Activated CD8-positive, alpha-beta memory T cell treated with anti-CD3 and anti-CD28 coated beads, Interleukin-2, amount 10 ng/mL, durations not matched to agents 7 days and 5 days (primary cell): ENCODE measurements around the gene NFATC3. TPM values are rescaled to one million over a fixed set of nuclear protein-coding genes. Genes with fewer than 3 reads are reported as not detected.

Experiments
- ATAC-seq: fragments of 150-1000 bp; cut with Tn5 transposase; one replicate; pipeline ENCODE4 v1.10.0; 2021; ENCODE audit warnings: moderate library complexity
- CTCF ChIA-PET: fragments of 350-600 bp; sonication (Branson Sonifier 250); formaldehyde crosslinking; loops from one replicate; lab custom pipeline; 2021; ENCODE audit warnings: antibody characterized with exemption; lab: Charles Lee
- DNase-seq: peaks from one replicate; pipeline ENCODE4 v3.0.0-alpha.2; 2020
- H3K27ac Mint-ChIP-seq: one replicate; pipeline ENCODE4 v1.8.0; 2021; ENCODE audit warnings: mild to moderate bottlenecking, mixed read lengths
- H3K27me3 Mint-ChIP-seq: one replicate; pipeline ENCODE4 v1.8.0; 2021; ENCODE audit warnings: mixed read lengths
- H3K36me3 Mint-ChIP-seq: one replicate; pipeline ENCODE4 v1.8.0; 2021; ENCODE audit warnings: mild to moderate bottlenecking, mixed read lengths
- H3K4me1 Mint-ChIP-seq: one replicate; pipeline ENCODE4 v1.8.0; 2021; ENCODE audit warnings: mixed read lengths
- H3K4me3 Mint-ChIP-seq: one replicate; pipeline ENCODE4 v1.8.0; 2021; ENCODE audit warnings: mild to moderate bottlenecking, moderate library complexity, mixed read lengths
- H3K9me3 Mint-ChIP-seq: one replicate; pipeline ENCODE4 v1.8.0; 2022; ENCODE audit warnings: low read depth, mixed read lengths
- total RNA-seq, 2 experiments: library from RNA; stranded (reverse); gene quantifications; one replicate each; pipeline ENCODE4 v1.2.3, GENCODE V29; 2021

The NFATC3 gene
- total RNA-seq, 2 experiments from 2014 or later, result 176 to 183 TPM

DNA sequence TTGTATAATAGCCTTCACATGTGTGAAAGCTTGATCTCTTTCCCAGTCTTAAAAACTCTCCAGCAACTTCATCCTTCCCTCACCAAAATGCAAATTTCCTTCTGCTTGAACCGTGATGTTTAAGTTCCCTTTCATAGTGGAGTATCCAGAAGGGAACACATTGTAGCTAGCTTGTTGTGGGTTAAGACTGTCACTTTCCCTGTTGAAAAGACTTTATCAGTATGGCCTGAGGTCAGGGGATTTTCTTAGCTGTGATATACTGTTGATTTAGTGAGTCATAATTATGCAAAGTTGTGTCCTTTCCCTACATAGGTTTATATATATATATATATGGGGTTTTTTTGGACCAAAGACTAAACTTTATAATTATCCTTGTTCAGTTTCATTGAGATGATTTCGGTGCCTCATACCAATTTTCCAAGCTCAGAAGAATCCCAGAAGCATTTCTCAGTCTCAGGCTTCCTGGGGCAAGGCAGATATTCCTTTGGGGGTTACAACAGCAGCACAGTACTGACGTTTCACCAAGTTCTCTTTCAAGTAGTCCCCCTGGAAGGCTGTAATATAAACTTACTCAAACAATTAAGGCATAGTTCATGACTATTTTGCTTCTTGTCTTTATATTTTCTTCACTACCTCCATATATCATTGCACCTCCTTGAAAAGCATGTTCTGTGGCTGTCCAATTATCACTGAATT lies 115.1 kb downstream of the NFATC3 start:
- H3K27me3 Mint-ChIP-seq, result no peaks in the 10 kb centered on the region
- CTCF ChIA-PET, result interaction anchor here (0.5 to 1.9 kb wide), 2 partner anchors 50 to 106 kb away, joined by 3 to 5 read pairs; no protein-coding TSS in a partner anchor
- ATAC-seq, result no peak
- no peak for DNase-seq
- no peak overlapping the region for H3K27ac Mint-ChIP-seq
- no peak overlapping the region for H3K4me3 Mint-ChIP-seq
- H3K36me3 Mint-ChIP-seq, result peaks cover 9% of the 10 kb centered on the region
- H3K4me1 Mint-ChIP-seq, result peaks cover 6% of the 10 kb centered on the region
- no peaks in the 10 kb centered on the region for H3K9me3 Mint-ChIP-seq

DNA sequence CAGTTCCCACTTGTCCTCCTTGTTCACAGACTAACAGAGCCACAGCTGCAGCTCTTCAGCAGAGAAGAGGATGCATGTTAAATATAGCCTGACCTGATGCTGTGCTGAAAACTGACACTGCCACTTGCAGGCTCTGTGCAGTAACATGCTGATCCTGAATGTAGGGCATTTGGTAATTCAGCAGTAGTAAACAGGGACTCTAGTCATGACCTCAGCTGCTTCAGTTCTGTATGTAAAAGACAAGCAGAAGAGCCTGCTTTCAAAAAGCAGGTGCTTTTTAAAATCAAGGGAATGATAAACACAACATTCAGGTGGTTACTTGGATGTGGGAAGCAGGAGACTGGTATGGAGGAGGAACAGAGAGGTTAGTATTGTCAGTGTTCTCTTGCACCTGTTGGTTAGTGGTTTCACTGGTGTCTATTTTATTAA lies 116.9 kb downstream of the NFATC3 start:
- H3K9me3 Mint-ChIP-seq, result no peaks in the 10 kb centered on the region
- H3K36me3 Mint-ChIP-seq, result peaks cover 13% of the 10 kb centered on the region
- H3K27me3 Mint-ChIP-seq, result no peaks in the 10 kb centered on the region
- peaks cover 6% of the 10 kb centered on the region for H3K4me1 Mint-ChIP-seq
- CTCF ChIA-PET, result no interaction called here
- no peak for ATAC-seq
- H3K27ac Mint-ChIP-seq, result peak overlapping the region; percentile 40
- DNase-seq, result no peak
- H3K4me3 Mint-ChIP-seq, result no peak overlapping the region

DNA sequence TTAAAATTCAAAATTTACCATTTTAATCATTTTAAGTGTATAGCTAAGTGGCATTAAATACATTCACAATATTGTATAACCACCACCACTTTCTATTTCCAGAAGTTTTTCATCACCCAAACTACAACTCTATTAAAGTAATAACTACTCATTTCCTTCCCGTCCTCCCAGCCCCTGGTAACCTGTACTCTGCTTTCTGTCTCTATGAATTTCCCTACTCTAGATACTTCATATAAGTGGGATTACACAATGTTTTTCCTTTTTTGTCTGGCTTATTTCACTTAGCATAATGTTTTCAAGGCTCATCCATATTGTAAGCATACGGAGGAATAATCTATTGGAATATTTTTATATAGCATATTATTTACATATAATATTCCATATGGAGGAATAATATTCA lies 121.1 kb downstream of the NFATC3 start:
- ATAC-seq (no peak), DNase-seq (no peak)
- H3K4me1 Mint-ChIP-seq, result peaks cover 23% of the 10 kb centered on the region
- H3K9me3 Mint-ChIP-seq, result no peaks in the 10 kb centered on the region
- no peak overlapping the region for H3K27ac Mint-ChIP-seq
- no peak overlapping the region for H3K4me3 Mint-ChIP-seq
- CTCF ChIA-PET, result interaction anchor here (0.6 to 1.7 kb wide), 5 partner anchors 13 to 87 kb away, joined by 3 to 5 read pairs (median 4); partner anchors contain the start of gene SLC7A6
- no peaks in the 10 kb centered on the region for H3K27me3 Mint-ChIP-seq
- H3K36me3 Mint-ChIP-seq, result peaks cover 32% of the 10 kb centered on the region

DNA sequence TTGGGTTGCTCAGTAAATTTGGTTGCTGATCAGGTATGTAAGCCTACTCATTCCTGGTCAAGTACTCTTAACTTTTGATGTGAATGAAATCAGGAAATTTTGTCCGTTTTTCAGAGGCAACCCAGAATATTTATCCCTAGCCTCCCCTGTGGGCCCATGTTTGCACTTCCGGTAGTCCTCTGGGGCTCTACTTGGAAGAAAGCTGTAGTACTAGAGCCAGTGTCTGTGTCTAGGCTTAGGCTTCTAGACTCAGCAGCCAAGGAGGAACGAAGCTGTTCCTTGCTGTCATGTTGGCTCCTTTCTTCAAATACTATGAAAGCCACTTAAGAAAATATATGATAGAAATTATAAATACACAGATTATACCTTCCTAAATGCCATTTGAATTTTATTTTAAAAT lies 129.6 kb downstream of the NFATC3 start:
- no peaks in the 10 kb centered on the region for H3K9me3 Mint-ChIP-seq
- no peak overlapping the region for H3K4me3 Mint-ChIP-seq
- DNase-seq, result no peak
- H3K27ac Mint-ChIP-seq, result no peak overlapping the region
- no peak for ATAC-seq
- H3K27me3 Mint-ChIP-seq, result no peaks in the 10 kb centered on the region
- CTCF ChIA-PET, result no interaction called here
- H3K36me3 Mint-ChIP-seq, result peaks cover 40% of the 10 kb centered on the region
- peaks cover 24% of the 10 kb centered on the region for H3K4me1 Mint-ChIP-seq

DNA sequence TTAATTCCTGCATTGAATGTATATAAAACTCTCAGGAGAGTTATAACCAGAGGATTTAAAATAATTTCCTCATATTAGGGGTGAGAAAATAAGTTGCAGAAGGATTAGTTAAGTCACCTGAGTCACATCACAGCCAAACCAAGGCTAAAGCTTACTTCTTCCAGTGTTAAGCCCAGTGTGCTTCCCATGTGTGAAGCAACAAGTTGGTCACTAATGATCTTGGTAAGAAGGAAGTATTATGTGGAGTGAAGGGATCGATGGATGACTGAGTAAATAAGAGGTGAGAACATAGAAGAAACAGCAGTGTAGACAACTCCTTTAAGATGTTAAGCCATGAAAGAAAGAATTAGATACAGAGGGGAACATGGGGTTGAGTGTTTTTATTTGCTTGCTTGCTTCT lies 130.1 kb downstream of the NFATC3 start:
- Mint-ChIP-seq H3K9me3 (no peaks in the 10 kb centered on the region), H3K27ac (no peak overlapping the region), H3K4me1 (peaks cover 19% of the 10 kb centered on the region), H3K27me3 (no peaks in the 10 kb centered on the region), H3K36me3 (peaks cover 41% of the 10 kb centered on the region), H3K4me3 (no peak overlapping the region)
- ATAC-seq (no peak), DNase-seq (no peak)
- CTCF ChIA-PET, result no interaction called here

DNA sequence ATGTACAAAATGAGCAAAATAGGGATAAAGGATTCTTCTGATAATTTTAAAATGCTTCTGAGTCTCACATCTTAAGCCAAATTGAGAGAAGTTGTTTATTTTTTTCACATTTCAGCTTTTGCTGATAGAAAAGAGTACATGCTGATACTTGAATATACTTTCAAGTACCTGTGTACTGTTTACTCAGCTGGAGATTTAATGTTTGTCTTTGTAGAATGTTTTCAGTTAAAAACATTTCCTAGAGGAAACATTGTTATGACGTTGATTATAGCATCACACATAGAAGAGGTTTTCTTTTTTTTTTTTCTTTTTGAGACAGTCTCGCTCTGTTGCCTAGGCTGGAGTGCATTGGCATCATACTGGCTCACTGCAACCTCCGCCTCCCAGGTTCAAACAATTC lies 131.1 kb downstream of the NFATC3 start:
- Mint-ChIP-seq H3K4me1 (peaks cover 10% of the 10 kb centered on the region), H3K36me3 (peaks cover 40% of the 10 kb centered on the region), H3K27ac (no peak overlapping the region), H3K4me3 (no peak overlapping the region), H3K27me3 (no peaks in the 10 kb centered on the region), H3K9me3 (no peaks in the 10 kb centered on the region)
- DNase-seq, result no peak
- CTCF ChIA-PET, result interaction anchor here (2.2 kb wide), 1 partner anchor 11 kb away, joined by 15 read pairs; no protein-coding TSS in a partner anchor
- no peak for ATAC-seq

DNA sequence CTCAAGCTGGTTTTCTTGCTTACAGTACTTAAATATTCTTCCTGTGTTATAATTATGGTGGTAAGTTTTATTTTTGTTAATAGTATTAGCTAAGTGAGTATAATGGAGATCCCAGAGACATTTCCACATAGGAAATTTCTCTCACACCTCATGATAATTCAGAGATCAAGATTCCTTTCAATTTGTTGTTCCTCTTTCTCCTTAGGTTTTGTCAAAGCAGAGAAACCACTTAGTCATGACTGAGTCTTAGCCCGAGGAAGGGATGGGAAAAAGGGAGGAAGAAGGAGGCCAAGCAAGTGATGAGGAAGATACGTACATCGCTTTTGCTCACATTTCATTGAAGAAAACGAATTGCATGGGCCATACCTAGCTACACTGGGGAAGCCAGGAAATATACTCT lies 132.3 kb downstream of the NFATC3 start:
- ATAC-seq, result no peak
- Mint-ChIP-seq H3K9me3 (no peaks in the 10 kb centered on the region), H3K4me1 (no peaks in the 10 kb centered on the region), H3K27me3 (no peaks in the 10 kb centered on the region), H3K4me3 (no peak overlapping the region), H3K27ac (no peak overlapping the region), H3K36me3 (peaks cover 38% of the 10 kb centered on the region)
- DNase-seq, result no peak
- CTCF ChIA-PET, result interaction anchor here (0.8 to 2.2 kb wide), 3 partner anchors 10 to 21 kb away, joined by 3 to 15 read pairs (median 3); no protein-coding TSS in a partner anchor

DNA sequence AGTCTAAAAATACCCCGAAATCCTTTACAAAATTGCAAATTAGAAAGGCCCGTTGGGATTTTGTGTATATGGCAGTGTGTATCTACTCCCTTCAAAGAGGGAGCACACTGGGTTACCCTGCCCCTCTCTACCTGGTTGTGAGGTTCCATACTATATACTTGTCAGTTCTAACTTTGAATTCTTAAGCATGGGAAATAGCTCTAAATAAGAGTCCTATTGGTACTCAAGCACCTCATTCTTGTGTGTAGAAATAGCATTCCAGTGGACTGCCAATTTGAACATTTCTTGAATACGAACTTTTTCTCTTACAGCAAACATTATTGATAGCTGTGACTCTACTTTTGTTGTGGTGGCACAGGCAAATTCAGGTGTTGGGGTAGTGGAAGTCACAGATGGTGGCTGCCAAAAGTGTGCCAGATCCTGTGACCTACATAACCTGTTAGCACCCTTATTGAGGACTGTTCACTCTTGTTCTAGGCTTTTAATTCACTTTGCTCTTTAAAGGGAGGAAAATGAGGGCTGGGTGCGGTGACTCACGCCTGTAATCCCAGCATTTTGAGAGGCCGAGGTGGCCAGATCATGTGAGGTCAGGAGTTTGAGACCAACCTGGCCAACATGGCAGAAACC lies 134.7 kb downstream of the NFATC3 start:
- H3K27ac Mint-ChIP-seq, result no peak overlapping the region
- H3K27me3 Mint-ChIP-seq, result no peaks in the 10 kb centered on the region
- CTCF ChIA-PET, result interaction anchor here (1.3 to 1.5 kb wide), 2 partner anchors 8 to 14 kb away, joined by 3 to 6 read pairs; no protein-coding TSS in a partner anchor
- H3K4me3 Mint-ChIP-seq, result no peak overlapping the region
- DNase-seq (no peak), ATAC-seq (no peak)
- H3K9me3 Mint-ChIP-seq, result no peaks in the 10 kb centered on the region
- H3K4me1 Mint-ChIP-seq, result no peaks in the 10 kb centered on the region
- peaks cover 34% of the 10 kb centered on the region for H3K36me3 Mint-ChIP-seq

DNA sequence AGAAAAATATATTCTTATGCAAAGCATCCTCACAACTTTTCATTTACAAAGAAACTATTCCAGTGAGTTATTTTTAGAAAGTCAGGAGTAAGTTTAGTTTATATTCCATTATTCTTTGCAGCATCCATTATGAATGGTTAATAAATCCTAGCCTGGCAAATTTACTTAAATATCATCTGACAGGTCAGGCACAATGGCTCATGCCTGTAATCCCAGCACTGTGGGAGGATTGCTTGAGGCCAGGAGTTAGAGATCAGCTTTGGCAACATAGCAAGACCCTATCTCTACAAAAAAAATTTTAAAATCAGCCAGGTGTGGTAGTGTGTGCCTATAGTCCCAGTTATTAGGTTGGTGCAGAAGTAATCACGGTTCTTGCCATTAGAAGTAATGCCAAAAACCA lies 137.9 kb downstream of the NFATC3 start:
- ATAC-seq, result no peak
- no peak overlapping the region for H3K27ac Mint-ChIP-seq
- no peak for DNase-seq
- H3K4me3 Mint-ChIP-seq, result no peak overlapping the region
- peaks cover 28% of the 10 kb centered on the region for H3K4me1 Mint-ChIP-seq
- H3K36me3 Mint-ChIP-seq, result peaks cover 40% of the 10 kb centered on the region
- no peaks in the 10 kb centered on the region for H3K27me3 Mint-ChIP-seq
- H3K9me3 Mint-ChIP-seq, result no peaks in the 10 kb centered on the region
- CTCF ChIA-PET, result no interaction called here

DNA sequence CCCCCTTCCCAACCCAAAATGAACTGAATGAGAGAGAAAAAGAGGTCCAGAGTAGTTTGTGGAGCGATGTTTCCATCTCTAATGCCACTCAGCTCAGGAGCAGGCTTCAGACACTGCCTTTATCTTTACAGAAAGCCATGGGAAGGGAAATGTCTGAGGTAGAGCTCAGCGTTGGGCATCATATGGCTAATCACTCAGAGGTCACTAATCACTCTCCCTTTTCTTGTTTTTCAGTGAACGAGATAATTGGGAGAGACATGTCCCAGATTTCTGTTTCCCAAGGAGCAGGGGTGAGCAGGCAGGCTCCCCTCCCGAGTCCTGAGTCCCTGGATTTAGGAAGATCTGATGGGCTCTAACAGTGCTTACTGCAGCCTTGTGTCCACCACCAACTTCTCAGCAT lies 140.9 kb downstream of the NFATC3 start:
- ATAC-seq (no peak), DNase-seq (no peak)
- Mint-ChIP-seq H3K27ac (peak overlapping the region; percentile 81), H3K36me3 (peaks cover 36% of the 10 kb centered on the region), H3K4me3 (no peak overlapping the region), H3K9me3 (no peaks in the 10 kb centered on the region), H3K4me1 (peaks cover 33% of the 10 kb centered on the region), H3K27me3 (no peaks in the 10 kb centered on the region)
- CTCF ChIA-PET, result interaction anchor here (0.6 to 2.2 kb wide), 5 partner anchors 36 to 281 kb away, joined by 4 to 9 read pairs (median 4); partner anchors contain the start of gene NFATC3

DNA sequence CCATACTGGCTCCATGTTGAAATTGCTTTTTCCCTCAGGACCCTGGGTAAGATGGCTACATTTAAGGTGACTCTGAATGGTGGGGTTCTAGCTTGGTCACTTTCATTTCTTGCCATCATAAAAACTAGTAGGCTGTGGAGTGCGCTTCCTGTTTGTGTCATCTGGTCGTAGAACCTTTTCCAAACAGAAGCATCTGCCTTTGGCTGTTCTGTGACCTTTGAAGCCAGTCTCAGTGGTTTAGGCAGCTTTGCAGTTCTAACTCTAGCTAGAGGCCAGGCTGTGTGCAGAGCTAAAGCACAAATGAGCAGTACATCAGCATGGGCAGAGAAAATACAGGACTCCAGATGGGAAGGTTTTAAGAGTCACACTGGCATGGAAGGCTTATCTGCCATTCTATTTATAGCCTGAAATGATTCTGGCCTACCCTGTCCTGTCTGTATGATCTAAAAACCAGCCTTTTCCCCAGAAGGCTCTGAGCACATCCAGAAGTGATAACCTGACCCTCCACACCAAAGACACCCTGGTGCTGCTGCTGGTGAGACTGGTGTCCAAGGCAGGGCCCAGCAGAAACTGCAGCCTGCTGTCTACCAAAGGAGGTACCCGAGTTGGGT lies 142.1 kb downstream of the NFATC3 start:
- Mint-ChIP-seq H3K27me3 (no peaks in the 10 kb centered on the region), H3K4me1 (peaks cover 33% of the 10 kb centered on the region), H3K9me3 (no peaks in the 10 kb centered on the region), H3K27ac (peak overlapping the region; percentile 81), H3K4me3 (no peak overlapping the region), H3K36me3 (peaks cover 28% of the 10 kb centered on the region)
- CTCF ChIA-PET, result interaction anchor here (1.0 to 2.7 kb wide), 16 partner anchors 8 to 1169 kb away, joined by 3 to 15 read pairs (median 6); partner anchors contain the start of gene NFATC3
- DNase-seq, result peak; percentile 65
- ATAC-seq, result peak; percentile 70

DNA sequence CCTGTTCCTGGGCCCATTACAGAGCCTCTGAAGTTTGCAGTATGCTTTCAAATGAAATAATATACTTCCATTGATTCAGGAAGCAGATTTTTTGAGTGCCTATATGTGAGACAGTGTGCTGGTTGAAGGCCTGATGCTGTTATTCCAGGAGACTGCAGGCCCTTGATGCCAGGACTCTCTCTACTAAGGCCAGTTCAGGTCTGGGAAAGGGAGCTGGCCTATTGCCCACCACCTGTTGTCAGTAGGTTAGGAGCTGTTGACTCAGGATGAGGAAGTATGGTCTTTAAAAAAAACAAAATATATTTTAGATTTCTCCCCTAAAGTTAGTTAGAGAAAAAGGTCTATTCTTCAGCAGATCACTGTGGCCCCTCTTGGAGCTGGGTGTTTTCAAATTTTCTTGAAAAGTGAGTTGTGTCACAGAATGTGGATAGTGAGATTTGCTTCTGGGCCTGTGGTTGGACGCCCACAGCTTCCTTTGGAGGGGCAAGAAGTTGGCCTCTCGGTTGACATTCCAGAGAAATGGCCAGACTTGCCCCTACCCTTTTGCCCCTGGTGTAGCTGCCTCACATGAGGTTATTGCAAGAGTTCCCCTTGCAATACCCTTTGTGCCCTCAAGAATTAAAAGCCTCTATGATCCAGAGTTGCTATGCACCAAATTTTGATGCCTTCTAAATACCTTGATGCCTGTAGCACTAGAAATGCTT lies 142.8 kb downstream of the NFATC3 start:
- Mint-ChIP-seq H3K4me3 (no peak overlapping the region), H3K9me3 (no peaks in the 10 kb centered on the region), H3K36me3 (peaks cover 24% of the 10 kb centered on the region), H3K27ac (peak overlapping the region; percentile 81), H3K4me1 (peaks cover 35% of the 10 kb centered on the region), H3K27me3 (no peaks in the 10 kb centered on the region)
- ATAC-seq, result no peak
- no peak for DNase-seq
- CTCF ChIA-PET, result interaction anchor here (0.7 to 2.7 kb wide), 21 partner anchors 8 to 233 kb away, joined by 3 to 15 read pairs (median 4); partner anchors contain the start of genes NFATC3 and SLC7A6

DNA sequence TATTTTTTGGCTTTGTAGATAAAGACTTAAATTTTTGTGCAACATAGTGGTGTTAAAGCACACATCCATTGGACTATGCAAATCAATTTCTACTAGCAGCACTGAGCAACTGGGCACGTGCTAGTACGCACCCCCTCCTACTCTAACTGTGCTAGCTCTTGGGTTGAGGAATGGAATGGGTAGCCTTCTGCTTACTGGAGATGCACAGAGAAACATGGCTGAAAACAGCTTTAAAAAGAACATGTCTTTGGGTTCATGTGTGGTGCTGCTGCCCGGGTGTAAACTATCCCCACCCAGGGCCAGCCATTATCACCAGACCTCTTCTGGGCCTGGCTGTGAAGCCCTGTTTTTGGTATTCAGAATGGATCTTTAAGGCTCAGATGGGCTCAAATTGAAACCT lies 143.5 kb downstream of the NFATC3 start:
- peak overlapping the region; percentile 43 for H3K27ac Mint-ChIP-seq
- DNase-seq, result no peak
- ATAC-seq, result no peak
- no peaks in the 10 kb centered on the region for H3K9me3 Mint-ChIP-seq
- no peaks in the 10 kb centered on the region for H3K27me3 Mint-ChIP-seq
- H3K4me1 Mint-ChIP-seq, result peaks cover 35% of the 10 kb centered on the region
- CTCF ChIA-PET, result interaction anchor here (0.7 to 2.7 kb wide), 20 partner anchors 9 to 233 kb away, joined by 3 to 15 read pairs (median 4); partner anchors contain the start of genes NFATC3 and SLC7A6
- H3K4me3 Mint-ChIP-seq, result no peak overlapping the region
- H3K36me3 Mint-ChIP-seq, result peaks cover 24% of the 10 kb centered on the region
